ENCODE data around the gene LRRK2.

The LRRK2 gene

DNA sequence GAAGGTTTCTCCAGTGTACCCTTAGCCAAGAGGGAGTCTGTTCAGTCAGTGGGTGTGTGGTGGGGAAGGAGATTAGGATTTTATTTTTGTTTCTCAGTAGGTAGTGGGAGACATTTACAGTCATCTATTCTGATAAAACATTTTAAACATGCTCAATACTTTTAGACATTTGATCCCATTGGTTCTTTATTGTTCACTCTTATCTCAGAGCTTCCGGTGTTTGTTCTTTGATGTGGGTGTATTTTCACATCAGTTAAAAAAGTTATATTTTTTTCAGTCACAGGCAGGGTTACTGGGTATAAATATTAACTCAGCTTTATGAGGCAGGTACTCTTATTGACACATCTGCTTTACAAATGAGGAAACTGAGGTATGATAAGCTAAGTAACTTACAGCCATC, 43.3 kb upstream of the LRRK2 start:
- H3K23ac ChIP-seq (ENCODE audit: low read length): no peak overlapping the region
- no CpG with 5 or more reads among the region's 1 CpG for WGBS (ENCODE audit: extremely low coverage, insufficient coverage, insufficient read length)
- H2AFZ ChIP-seq (ENCODE audit: insufficient read depth, low read length, poor library complexity): no peak overlapping the region
- H3K36me3 ChIP-seq (ENCODE audit: control insufficient read depth in 1 of 2, insufficient read depth in 2 of 2, low read length in 2 of 2): no peaks in the 10 kb centered on the region
- no peak overlapping the region for H3K4me3 ChIP-seq (ENCODE audit: low read depth, low read length)
- H2BK12ac ChIP-seq (ENCODE audit: low read length): no peak overlapping the region
- H3K4ac ChIP-seq (ENCODE audit: low read depth, low read length): no peak overlapping the region
- H2BK120ac ChIP-seq (ENCODE audit: insufficient read depth, low read length, poor library complexity): no peak overlapping the region
- no peak overlapping the region for H4K91ac ChIP-seq (ENCODE audit: low read depth, low read length)
- H3K9ac ChIP-seq (ENCODE audit: low read length): no peak overlapping the region
- no peak overlapping the region for H4K12ac ChIP-seq (ENCODE audit: low read depth, low read length)
- H2BK5ac ChIP-seq (ENCODE audit: low read depth, low read length, poor library complexity): no peak overlapping the region
- H3K4me1 ChIP-seq (ENCODE audit: control insufficient read depth in 1 of 2, insufficient read depth in 2 of 2, low read length in 2 of 2): no peaks in the 10 kb centered on the region
- no peaks in the 10 kb centered on the region for H3K79me2 ChIP-seq (ENCODE audit: control insufficient read depth, insufficient read depth, low read length, poor library complexity)
- no peaks in the 10 kb centered on the region for H3K79me1 ChIP-seq (ENCODE audit: low read length)
- DNase-seq: no peak
- H3K18ac ChIP-seq (ENCODE audit: low read length): no peak overlapping the region
- no peak overlapping the region for H3K14ac ChIP-seq (ENCODE audit: low read length)
- H3K27ac ChIP-seq (ENCODE audit: low read depth, low read length): no peak overlapping the region
- no peak overlapping the region for H2AK5ac ChIP-seq (ENCODE audit: low read length)
- no peaks in the 10 kb centered on the region for H3K27me3 ChIP-seq (ENCODE audit: insufficient read depth, low read length)
- no peaks in the 10 kb centered on the region for H3K9me3 ChIP-seq (ENCODE audit: insufficient read depth, low read depth, low read length)
- no peak overlapping the region for H4K8ac ChIP-seq (ENCODE audit: low read depth, low read length)
- no peak overlapping the region for H3K4me2 ChIP-seq (ENCODE audit: low read length)

DNA sequence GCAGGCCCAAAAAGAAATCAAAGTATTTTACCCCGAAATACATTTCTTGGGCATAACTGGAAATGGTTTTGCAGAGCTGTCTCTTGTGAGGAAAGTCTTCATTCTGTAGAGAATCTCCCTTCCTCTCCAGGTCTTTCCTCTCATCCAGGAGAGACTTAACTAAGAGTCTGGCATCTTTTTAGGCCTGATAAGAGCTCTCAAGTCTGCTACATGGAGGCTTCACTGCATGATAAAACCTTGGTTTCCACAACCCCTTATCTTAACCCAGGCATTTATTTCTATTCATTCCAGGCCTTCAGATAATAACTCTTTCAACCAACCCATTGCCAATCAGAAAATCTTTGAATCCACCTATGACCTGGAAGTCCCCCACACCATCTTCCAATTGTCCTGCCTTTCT, 41.1 kb upstream of the LRRK2 start:
- Histone ChIP-seq H3K9me3 (ENCODE audit: insufficient read depth, low read depth, low read length) (no peaks in the 10 kb centered on the region), H3K4me3 (ENCODE audit: low read depth, low read length) (no peak overlapping the region), H3K4me1 (ENCODE audit: control insufficient read depth in 1 of 2, insufficient read depth in 2 of 2, low read length in 2 of 2) (no peaks in the 10 kb centered on the region), H3K9ac (ENCODE audit: low read length) (no peak overlapping the region), H3K4me2 (ENCODE audit: low read length) (no peak overlapping the region), H4K91ac (ENCODE audit: low read depth, low read length) (no peak overlapping the region), H3K14ac (ENCODE audit: low read length) (no peak overlapping the region), H2BK5ac (ENCODE audit: low read depth, low read length, poor library complexity) (no peak overlapping the region), H3K79me2 (ENCODE audit: control insufficient read depth, insufficient read depth, low read length, poor library complexity) (no peaks in the 10 kb centered on the region), H2BK120ac (ENCODE audit: insufficient read depth, low read length, poor library complexity) (no peak overlapping the region), H3K23ac (ENCODE audit: low read length) (no peak overlapping the region), H3K18ac (ENCODE audit: low read length) (no peak overlapping the region), H3K27ac (ENCODE audit: low read depth, low read length) (no peak overlapping the region), H3K36me3 (ENCODE audit: control insufficient read depth in 1 of 2, insufficient read depth in 2 of 2, low read length in 2 of 2) (no peaks in the 10 kb centered on the region), H2BK12ac (ENCODE audit: low read length) (no peak overlapping the region), H3K79me1 (ENCODE audit: low read length) (no peaks in the 10 kb centered on the region), H3K4ac (ENCODE audit: low read depth, low read length) (no peak overlapping the region), H4K12ac (ENCODE audit: low read depth, low read length) (no peak overlapping the region), H2AK5ac (ENCODE audit: low read length) (no peak overlapping the region), H4K8ac (ENCODE audit: low read depth, low read length) (no peak overlapping the region), H2AFZ (ENCODE audit: insufficient read depth, low read length, poor library complexity) (no peak overlapping the region), H3K27me3 (ENCODE audit: insufficient read depth, low read length) (no peaks in the 10 kb centered on the region)
- no peak for DNase-seq
- no CpG with 5 or more reads among the region's 1 CpG for whole genome bisulfite sequencing (ENCODE audit: extremely low coverage, insufficient coverage, insufficient read length)

DNA sequence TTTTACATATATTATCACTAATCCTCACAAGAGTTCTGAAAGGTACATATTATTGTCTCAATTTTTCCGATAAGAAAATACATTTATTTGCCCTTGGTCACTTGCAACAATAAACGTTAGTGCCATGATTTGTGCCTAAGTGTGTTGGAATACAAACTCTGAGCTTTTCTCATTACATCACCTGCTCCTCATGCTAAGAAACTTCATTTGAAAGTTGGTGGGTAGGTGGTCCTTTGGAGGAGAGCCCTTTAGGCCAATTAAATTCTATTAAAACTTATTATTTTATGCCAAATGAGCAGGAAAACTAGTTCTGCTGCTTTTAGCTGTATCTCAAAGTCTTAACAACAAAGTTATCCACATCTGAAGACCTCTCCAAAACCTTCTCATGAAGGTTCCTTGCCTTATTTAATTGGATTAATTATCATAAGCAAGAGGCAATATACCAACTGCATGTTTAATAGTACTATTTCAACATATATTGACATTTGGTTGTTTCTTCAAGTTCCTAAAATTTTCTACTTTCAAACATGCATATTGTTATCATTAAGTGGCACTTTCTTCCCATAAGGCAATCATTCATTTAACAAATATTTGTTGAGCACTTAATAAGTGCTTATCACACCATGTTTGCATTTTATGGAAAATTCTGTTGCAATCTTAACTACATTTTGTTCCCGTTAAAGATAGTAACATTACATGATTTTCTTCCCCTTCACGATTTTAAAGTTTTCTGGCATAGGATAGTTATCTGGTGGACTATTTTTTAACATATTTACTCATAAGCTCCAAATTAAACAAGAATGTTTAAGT, 40.1 kb upstream of the LRRK2 start:
- Histone ChIP-seq H3K27me3 (ENCODE audit: insufficient read depth, low read length) (no peaks in the 10 kb centered on the region), H2BK120ac (ENCODE audit: insufficient read depth, low read length, poor library complexity) (no peak overlapping the region), H3K23ac (ENCODE audit: low read length) (no peak overlapping the region), H3K4me2 (ENCODE audit: low read length) (no peak overlapping the region), H2AFZ (ENCODE audit: insufficient read depth, low read length, poor library complexity) (no peak overlapping the region), H4K12ac (ENCODE audit: low read depth, low read length) (no peak overlapping the region), H4K91ac (ENCODE audit: low read depth, low read length) (no peak overlapping the region), H2AK5ac (ENCODE audit: low read length) (no peak overlapping the region), H3K4me1 (ENCODE audit: control insufficient read depth in 1 of 2, insufficient read depth in 2 of 2, low read length in 2 of 2) (no peaks in the 10 kb centered on the region), H3K36me3 (ENCODE audit: control insufficient read depth in 1 of 2, insufficient read depth in 2 of 2, low read length in 2 of 2) (no peaks in the 10 kb centered on the region), H2BK12ac (ENCODE audit: low read length) (no peak overlapping the region), H4K8ac (ENCODE audit: low read depth, low read length) (no peak overlapping the region), H3K9ac (ENCODE audit: low read length) (no peak overlapping the region), H3K14ac (ENCODE audit: low read length) (no peak overlapping the region), H3K9me3 (ENCODE audit: insufficient read depth, low read depth, low read length) (no peaks in the 10 kb centered on the region), H3K27ac (ENCODE audit: low read depth, low read length) (no peak overlapping the region), H3K79me1 (ENCODE audit: low read length) (no peaks in the 10 kb centered on the region), H3K4ac (ENCODE audit: low read depth, low read length) (no peak overlapping the region), H3K79me2 (ENCODE audit: control insufficient read depth, insufficient read depth, low read length, poor library complexity) (no peaks in the 10 kb centered on the region), H3K18ac (ENCODE audit: low read length) (no peak overlapping the region), H3K4me3 (ENCODE audit: low read depth, low read length) (no peak overlapping the region), H2BK5ac (ENCODE audit: low read depth, low read length, poor library complexity) (no peak overlapping the region)
- no CpG with 5 or more reads among the region's 4 CpGs for WGBS (ENCODE audit: extremely low coverage, insufficient coverage, insufficient read length)
- no peak for DNase-seq

GRCh38 chr12:40185303-40185693, 39.5 kb upstream of the LRRK2 start:
- H3K4me1 ChIP-seq (ENCODE audit: control insufficient read depth in 1 of 2, insufficient read depth in 2 of 2, low read length in 2 of 2): no peaks in the 10 kb centered on the region
- DNase-seq: no peak
- no peak overlapping the region for H3K14ac ChIP-seq (ENCODE audit: low read length)
- H2AFZ ChIP-seq (ENCODE audit: insufficient read depth, low read length, poor library complexity): no peak overlapping the region
- H3K4me2 ChIP-seq (ENCODE audit: low read length): no peak overlapping the region
- H4K8ac ChIP-seq (ENCODE audit: low read depth, low read length): no peak overlapping the region
- H3K79me2 ChIP-seq (ENCODE audit: control insufficient read depth, insufficient read depth, low read length, poor library complexity): no peaks in the 10 kb centered on the region
- H4K12ac ChIP-seq (ENCODE audit: low read depth, low read length): no peak overlapping the region
- no peak overlapping the region for H2BK5ac ChIP-seq (ENCODE audit: low read depth, low read length, poor library complexity)
- no peak overlapping the region for H2BK12ac ChIP-seq (ENCODE audit: low read length)
- no peak overlapping the region for H3K4me3 ChIP-seq (ENCODE audit: low read depth, low read length)
- H3K4ac ChIP-seq (ENCODE audit: low read depth, low read length): no peak overlapping the region
- H3K23ac ChIP-seq (ENCODE audit: low read length): no peak overlapping the region
- no peak overlapping the region for H2BK120ac ChIP-seq (ENCODE audit: insufficient read depth, low read length, poor library complexity)
- no peaks in the 10 kb centered on the region for H3K36me3 ChIP-seq (ENCODE audit: control insufficient read depth in 1 of 2, insufficient read depth in 2 of 2, low read length in 2 of 2)
- H4K91ac ChIP-seq (ENCODE audit: low read depth, low read length): no peak overlapping the region
- no peaks in the 10 kb centered on the region for H3K9me3 ChIP-seq (ENCODE audit: insufficient read depth, low read depth, low read length)
- H3K9ac ChIP-seq (ENCODE audit: low read length): no peak overlapping the region
- no peak overlapping the region for H2AK5ac ChIP-seq (ENCODE audit: low read length)
- H3K18ac ChIP-seq (ENCODE audit: low read length): no peak overlapping the region
- no peaks in the 10 kb centered on the region for H3K27me3 ChIP-seq (ENCODE audit: insufficient read depth, low read length)
- WGBS (ENCODE audit: extremely low coverage, insufficient coverage, insufficient read length): no CpG with 5 or more reads among the region's 4 CpGs
- no peaks in the 10 kb centered on the region for H3K79me1 ChIP-seq (ENCODE audit: low read length)
- no peak overlapping the region for H3K27ac ChIP-seq (ENCODE audit: low read depth, low read length)

Measured in trophoblast cell (in vitro differentiated cells and primary cell).